Erythroblast (primary cell): ENCODE results near the gene MKI67.

ENCODE experiments used
- GATA1 ChIP-seq: IDR thresholded peaks from 2 replicates; pipeline ENCODE4 v1.6.1; 2011; ENCODE audit warnings: low read depth, mild to moderate bottlenecking, control low read depth, low read length, moderate library complexity
- POLR2A ChIP-seq: IDR thresholded peaks from 2 replicates; pipeline ENCODE4 v1.6.1; 2011; ENCODE audit warnings: mild to moderate bottlenecking, low read length

GRCh38 chr10:128130051-128130450 lies 3.8 kb upstream of the MKI67 start:
- TF ChIP-seq POLR2A: no peak
- TF ChIP-seq GATA1: no peak
